HepG2 (cell line): ENCODE data around the gene ZFAND2B. TPM values are rescaled to one million over a fixed set of nuclear protein-coding genes. Genes with fewer than 3 reads are reported as not detected.

ENCODE experiments used
- ATF7-NPFF ChIP-seq: sonication (generic); formaldehyde crosslinking; IDR thresholded peaks from 2 replicates; pipeline ENCODE4 v1.8.1; 2023; ENCODE audit warnings: mild to moderate bottlenecking, low read depth, missing genetic modification reagents, moderate library complexity
- KDM4B ChIP-seq: sonication (generic); formaldehyde crosslinking; IDR thresholded peaks from 2 replicates; pipeline ENCODE4 v1.4.0; 2020; ENCODE audit warnings: missing genetic modification reagents
- ONECUT2 ChIP-seq: sonication (generic); formaldehyde crosslinking; IDR thresholded peaks from 2 replicates; pipeline ENCODE4 v1.4.0; 2020; ENCODE audit warnings: missing genetic modification reagents
- THAP11 ChIP-seq: IDR thresholded peaks from 2 replicates; pipeline ENCODE4 v1.6.1; 2016; ENCODE audit warnings: missing biosample characterization, missing genetic modification reagents
- ZMYM2 ChIP-seq: sonication (generic); formaldehyde crosslinking; IDR thresholded peaks from 2 replicates; pipeline ENCODE4 v1.8.0; 2022; ENCODE audit warnings: mild to moderate bottlenecking, missing genetic modification reagents
- ZNF12 ChIP-seq: sonication (generic); formaldehyde crosslinking; IDR thresholded peaks from 2 replicates; pipeline ENCODE4 v1.5.0; 2020; ENCODE audit warnings: missing genetic modification reagents
- ZNF136 ChIP-seq: sonication (generic); formaldehyde crosslinking; IDR thresholded peaks from 2 replicates; pipeline ENCODE4 v1.8.1; 2022; ENCODE audit warnings: low read depth, mild to moderate bottlenecking, moderate library complexity, missing genetic modification reagents
- ZNF30 ChIP-seq: sonication (generic); formaldehyde crosslinking; IDR thresholded peaks from 2 replicates; pipeline ENCODE4 v1.5.0; 2020; ENCODE audit warnings: mild to moderate bottlenecking, missing genetic modification reagents
- ZNF335 ChIP-seq: sonication (generic); formaldehyde crosslinking; IDR thresholded peaks from 2 replicates; pipeline ENCODE4 v1.4.0; 2020; ENCODE audit warnings: missing genetic modification reagents
- ZNF569 ChIP-seq: sonication (generic); formaldehyde crosslinking; IDR thresholded peaks from 2 replicates; pipeline ENCODE4 v1.5.0; 2020; ENCODE audit warnings: mild to moderate bottlenecking, missing genetic modification reagents, moderate library complexity, borderline replicate concordance
- ZNF605 ChIP-seq: sonication (generic); formaldehyde crosslinking; IDR thresholded peaks from 2 replicates; pipeline ENCODE4 v1.8.0; 2022; ENCODE audit warnings: mild to moderate bottlenecking, missing genetic modification reagents
- ZNF713 ChIP-seq: sonication (generic); formaldehyde crosslinking; IDR thresholded peaks from 2 replicates; pipeline ENCODE4 v1.4.0; 2020; ENCODE audit warnings: mild to moderate bottlenecking, missing genetic modification reagents
- ZNF883 ChIP-seq: sonication (generic); formaldehyde crosslinking; IDR thresholded peaks from 2 replicates; pipeline ENCODE4 v1.5.1; 2020; ENCODE audit warnings: mild to moderate bottlenecking, missing genetic modification reagents; ENCODE audit errors: not compliant biosample characterization
- polyA plus RNA-seq, 8 experiments: library from polyadenylated mRNA; depleted of rRNA in 3 of 8; stranded (reverse) in 7 of 8; unstranded in 1 of 8; fragments of >200 nt; fragmentation: Illumina TruSeq in 4 of 8; extraction: Trizol in 4 of 8; gene quantifications; 2 replicates each; pipeline versions ENCODE4 v1.2.1 to v1.2.3, GENCODE V29; 2011 to 2016; ENCODE audit warnings: low read depth in 4 of 8, missing spikeins in 1 of 8, mixed read lengths in 1 of 8; ENCODE audit not compliant: insufficient read depth in 1 of 8
- total RNA-seq, 5 experiments: library from RNA; depleted of rRNA; stranded (reverse); fragments of >200 nt; fragmentation: Illumina TruSeq; extraction: Trizol; gene quantifications; 2 replicates each; pipeline ENCODE4 v1.2.3, GENCODE V29; 2016; ENCODE audit warnings: low read depth in 1 of 5
- TF ChIP-seq, protein P1 (sequence below): sonication (generic); formaldehyde crosslinking; IDR thresholded peaks from 2 replicates; pipeline ENCODE4 v1.4.0; 2020; ENCODE audit warnings: mild to moderate bottlenecking, missing genetic modification reagents
- TF ChIP-seq, protein P2 (sequence below): sonication (generic); formaldehyde crosslinking; IDR thresholded peaks from 2 replicates; pipeline ENCODE4 v1.5.1; 2020; ENCODE audit warnings: mild to moderate bottlenecking, missing genetic modification reagents, moderate library complexity
- TF ChIP-seq, protein P3 (sequence below), 2 experiments: IDR thresholded peaks; 2 replicates each; pipeline ENCODE4 v1.6.1; 2011 to 2012; ENCODE audit warnings: low read length in 2 of 2, borderline replicate concordance in 1 of 2, low read depth in 1 of 2, mild to moderate bottlenecking in 1 of 2, moderate library complexity in 1 of 2
- TF ChIP-seq, protein P4 (sequence below): sonication (generic); formaldehyde crosslinking; IDR thresholded peaks from 2 replicates; pipeline ENCODE4 v1.5.1; 2020; ENCODE audit warnings: mild to moderate bottlenecking, missing genetic modification reagents

Gene ZFAND2B
- total and polyA plus RNA-seq, 2 of the 13 experiments (the other 11 are each of a cell fraction or from before 2014, with no cell fraction given): 53.3 to 115 TPM

DNA sequence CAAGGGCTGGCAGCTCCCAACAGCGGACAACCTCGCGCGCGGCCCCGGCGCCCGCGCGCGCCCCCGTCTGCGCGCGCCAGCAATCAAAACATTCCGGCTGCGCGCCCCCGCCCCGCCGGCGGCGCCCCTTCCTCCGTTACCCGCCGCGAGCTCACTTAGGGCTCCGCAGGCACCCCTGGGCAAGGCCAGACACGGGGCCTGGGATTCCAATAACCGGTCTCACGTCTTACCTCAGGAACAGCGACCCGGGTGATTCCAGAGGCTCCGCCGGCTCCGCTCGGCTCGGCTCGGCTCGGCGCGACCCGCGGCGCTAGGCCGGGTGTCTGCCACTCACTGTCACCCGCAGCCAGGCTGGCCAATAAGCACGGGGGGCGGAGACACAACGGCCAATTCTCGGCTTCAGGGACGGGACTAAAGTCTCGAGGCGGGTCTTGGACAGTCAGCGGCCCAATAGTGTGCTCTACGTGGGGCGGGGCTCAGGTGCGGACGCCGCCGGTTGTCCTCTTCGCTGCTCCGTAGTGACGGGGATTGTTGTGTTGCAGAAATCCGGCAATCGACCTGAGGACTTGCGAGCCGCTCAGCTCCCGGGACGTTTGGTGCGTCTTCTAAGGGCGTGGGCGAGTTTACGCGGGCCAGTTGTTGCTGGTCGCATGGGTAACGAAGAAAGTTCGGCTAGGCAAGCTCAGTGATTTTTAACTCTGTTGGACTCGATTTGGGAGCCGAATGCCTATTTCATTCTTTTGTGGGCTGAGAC lies 22.9 kb downstream of the ZFAND2B start, which contains the start of the genes ANKZF1 and ATG9A (continued):
- TF ChIP-seq ZNF605 (CRISPR knock-in tag) (peak; percentile 95), ZMYM2 (CRISPR knock-in tag) (0 out of 2 replicates have a peak, but pooled peaks have one; percentile 46), ZNF335 (peak; percentile 54; the same call in 1 of the 2 replicates), ONECUT2 (peak; percentile 71), ZNF713 (no peak), ZNF30 (CRISPR knock-in tag) (no peak), ZNF12 (CRISPR knock-in tag) (no peak), ZNF883 (CRISPR knock-in tag) (peak; percentile 88), THAP11 (CRISPR knock-in tag) (peak; percentile 90), KDM4B (CRISPR knock-in tag) (no peak; the same call in 1 of the 2 replicates), ZNF136 (peak; percentile 28; the same call in 1 of the 2 replicates), ZNF569 (CRISPR knock-in tag) (0 out of 2 replicates have a peak, but pooled peaks have one; percentile 72), ATF7-NPFF (CRISPR knock-in tag) (peak; percentile 48; the same call in 1 of the 2 replicates)
- TF ChIP-seq, protein P1, sequence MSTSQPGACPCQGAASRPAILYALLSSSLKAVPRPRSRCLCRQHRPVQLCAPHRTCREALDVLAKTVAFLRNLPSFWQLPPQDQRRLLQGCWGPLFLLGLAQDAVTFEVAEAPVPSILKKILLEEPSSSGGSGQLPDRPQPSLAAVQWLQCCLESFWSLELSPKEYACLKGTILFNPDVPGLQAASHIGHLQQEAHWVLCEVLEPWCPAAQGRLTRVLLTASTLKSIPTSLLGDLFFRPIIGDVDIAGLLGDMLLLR (CRISPR knock-in tag): no peak; the same call in 1 of the 2 replicates
- TF ChIP-seq, protein P2, sequence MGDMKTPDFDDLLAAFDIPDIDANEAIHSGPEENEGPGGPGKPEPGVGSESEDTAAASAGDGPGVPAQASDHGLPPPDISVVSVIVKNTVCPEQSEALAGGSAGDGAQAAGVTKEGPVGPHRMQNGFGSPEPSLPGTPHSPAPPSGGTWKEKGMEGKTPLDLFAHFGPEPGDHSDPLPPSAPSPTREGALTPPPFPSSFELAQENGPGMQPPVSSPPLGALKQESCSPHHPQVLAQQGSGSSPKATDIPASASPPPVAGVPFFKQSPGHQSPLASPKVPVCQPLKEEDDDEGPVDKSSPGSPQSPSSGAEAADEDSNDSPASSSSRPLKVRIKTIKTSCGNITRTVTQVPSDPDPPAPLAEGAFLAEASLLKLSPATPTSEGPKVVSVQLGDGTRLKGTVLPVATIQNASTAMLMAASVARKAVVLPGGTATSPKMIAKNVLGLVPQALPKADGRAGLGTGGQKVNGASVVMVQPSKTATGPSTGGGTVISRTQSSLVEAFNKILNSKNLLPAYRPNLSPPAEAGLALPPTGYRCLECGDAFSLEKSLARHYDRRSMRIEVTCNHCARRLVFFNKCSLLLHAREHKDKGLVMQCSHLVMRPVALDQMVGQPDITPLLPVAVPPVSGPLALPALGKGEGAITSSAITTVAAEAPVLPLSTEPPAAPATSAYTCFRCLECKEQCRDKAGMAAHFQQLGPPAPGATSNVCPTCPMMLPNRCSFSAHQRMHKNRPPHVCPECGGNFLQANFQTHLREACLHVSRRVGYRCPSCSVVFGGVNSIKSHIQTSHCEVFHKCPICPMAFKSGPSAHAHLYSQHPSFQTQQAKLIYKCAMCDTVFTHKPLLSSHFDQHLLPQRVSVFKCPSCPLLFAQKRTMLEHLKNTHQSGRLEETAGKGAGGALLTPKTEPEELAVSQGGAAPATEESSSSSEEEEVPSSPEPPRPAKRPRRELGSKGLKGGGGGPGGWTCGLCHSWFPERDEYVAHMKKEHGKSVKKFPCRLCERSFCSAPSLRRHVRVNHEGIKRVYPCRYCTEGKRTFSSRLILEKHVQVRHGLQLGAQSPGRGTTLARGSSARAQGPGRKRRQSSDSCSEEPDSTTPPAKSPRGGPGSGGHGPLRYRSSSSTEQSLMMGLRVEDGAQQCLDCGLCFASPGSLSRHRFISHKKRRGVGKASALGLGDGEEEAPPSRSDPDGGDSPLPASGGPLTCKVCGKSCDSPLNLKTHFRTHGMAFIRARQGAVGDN: peak; percentile 82
- TF ChIP-seq, protein P3, sequence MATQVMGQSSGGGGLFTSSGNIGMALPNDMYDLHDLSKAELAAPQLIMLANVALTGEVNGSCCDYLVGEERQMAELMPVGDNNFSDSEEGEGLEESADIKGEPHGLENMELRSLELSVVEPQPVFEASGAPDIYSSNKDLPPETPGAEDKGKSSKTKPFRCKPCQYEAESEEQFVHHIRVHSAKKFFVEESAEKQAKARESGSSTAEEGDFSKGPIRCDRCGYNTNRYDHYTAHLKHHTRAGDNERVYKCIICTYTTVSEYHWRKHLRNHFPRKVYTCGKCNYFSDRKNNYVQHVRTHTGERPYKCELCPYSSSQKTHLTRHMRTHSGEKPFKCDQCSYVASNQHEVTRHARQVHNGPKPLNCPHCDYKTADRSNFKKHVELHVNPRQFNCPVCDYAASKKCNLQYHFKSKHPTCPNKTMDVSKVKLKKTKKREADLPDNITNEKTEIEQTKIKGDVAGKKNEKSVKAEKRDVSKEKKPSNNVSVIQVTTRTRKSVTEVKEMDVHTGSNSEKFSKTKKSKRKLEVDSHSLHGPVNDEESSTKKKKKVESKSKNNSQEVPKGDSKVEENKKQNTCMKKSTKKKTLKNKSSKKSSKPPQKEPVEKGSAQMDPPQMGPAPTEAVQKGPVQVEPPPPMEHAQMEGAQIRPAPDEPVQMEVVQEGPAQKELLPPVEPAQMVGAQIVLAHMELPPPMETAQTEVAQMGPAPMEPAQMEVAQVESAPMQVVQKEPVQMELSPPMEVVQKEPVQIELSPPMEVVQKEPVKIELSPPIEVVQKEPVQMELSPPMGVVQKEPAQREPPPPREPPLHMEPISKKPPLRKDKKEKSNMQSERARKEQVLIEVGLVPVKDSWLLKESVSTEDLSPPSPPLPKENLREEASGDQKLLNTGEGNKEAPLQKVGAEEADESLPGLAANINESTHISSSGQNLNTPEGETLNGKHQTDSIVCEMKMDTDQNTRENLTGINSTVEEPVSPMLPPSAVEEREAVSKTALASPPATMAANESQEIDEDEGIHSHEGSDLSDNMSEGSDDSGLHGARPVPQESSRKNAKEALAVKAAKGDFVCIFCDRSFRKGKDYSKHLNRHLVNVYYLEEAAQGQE (IDR thresholded peaks at IDR 0.05; ENCODE audit: borderline replicate concordance in 1 of 2, low read depth in 1 of 2, low read length in 2 of 2): peak in 1 of 2 experiments; percentile 80; a peak in 1 of 4 replicates
- TF ChIP-seq, protein P4, sequence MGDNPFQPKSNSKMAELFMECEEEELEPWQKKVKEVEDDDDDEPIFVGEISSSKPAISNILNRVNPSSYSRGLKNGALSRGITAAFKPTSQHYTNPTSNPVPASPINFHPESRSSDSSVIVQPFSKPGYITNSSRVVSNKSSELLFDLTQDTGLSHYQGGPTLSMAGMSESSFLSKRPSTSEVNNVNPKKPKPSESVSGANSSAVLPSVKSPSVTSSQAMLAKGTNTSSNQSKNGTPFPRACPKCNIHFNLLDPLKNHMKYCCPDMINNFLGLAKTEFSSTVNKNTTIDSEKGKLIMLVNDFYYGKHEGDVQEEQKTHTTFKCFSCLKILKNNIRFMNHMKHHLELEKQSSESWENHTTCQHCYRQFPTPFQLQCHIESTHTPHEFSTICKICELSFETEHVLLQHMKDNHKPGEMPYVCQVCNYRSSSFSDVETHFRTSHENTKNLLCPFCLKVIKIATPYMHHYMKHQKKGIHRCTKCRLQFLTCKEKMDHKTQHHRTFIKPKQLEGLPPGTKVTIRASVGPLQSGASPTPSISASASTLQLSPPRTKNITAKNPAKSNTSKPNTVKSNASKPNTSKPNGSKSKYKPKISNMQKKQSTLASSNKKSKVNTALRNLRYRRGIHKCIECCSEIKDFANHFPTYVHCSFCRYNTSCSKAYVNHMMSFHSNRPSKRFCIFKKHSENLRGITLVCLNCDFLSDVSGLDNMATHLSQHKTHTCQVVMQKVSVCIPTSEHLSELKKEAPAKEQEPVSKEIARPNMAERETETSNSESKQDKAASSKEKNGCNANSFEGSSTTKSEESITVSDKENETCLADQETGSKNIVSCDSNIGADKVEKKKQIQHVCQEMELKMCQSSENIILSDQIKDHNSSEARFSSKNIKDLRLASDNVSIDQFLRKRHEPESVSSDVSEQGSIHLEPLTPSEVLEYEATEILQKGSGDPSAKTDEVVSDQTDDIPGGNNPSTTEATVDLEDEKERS (CRISPR knock-in tag): 0 out of 2 replicates have a peak, but pooled peaks have one; percentile 31
